Panc1 (cell line): Measurements from ENCODE around the gene C3orf62.

Source experiments
- POLR2AphosphoS5 ChIP-seq: IDR thresholded peaks from 2 replicates; pipeline ENCODE4 v1.6.1; 2012; ENCODE audit warnings: mild to moderate bottlenecking, low read depth, low read length, moderate library complexity
- SIN3A ChIP-seq: IDR thresholded peaks from 2 replicates; pipeline ENCODE4 v1.6.1; 2012; ENCODE audit warnings: low read depth, mild to moderate bottlenecking, low read length, moderate library complexity, borderline replicate concordance; ENCODE audit not compliant: insufficient read depth

DNA sequence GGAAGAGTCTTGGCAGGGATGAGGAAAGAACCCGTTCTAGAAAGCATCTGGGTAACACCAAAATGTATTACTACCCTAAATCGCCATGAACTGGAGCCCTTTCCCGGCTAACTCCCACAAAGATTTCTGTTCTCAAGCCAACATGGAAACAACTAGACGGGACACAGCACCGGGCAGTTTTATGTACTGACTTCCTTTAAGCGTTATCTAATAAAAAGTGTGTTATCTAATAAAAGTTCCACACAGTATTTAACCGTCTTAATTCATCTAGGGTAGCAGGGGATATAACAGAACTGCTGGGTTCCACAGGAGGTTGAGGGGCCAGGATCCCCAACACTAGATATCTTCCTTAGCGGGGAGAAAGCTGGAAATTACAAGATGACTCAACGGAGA is 347 bp upstream of the C3orf62 start:
- TF ChIP-seq SIN3A, result no peak
- no peak for TF ChIP-seq POLR2AphosphoS5
